SK-N-SH (cell line): Measurements from ENCODE around the gene KRTAP12-2. TPM values are rescaled to one million over a fixed set of nuclear protein-coding genes. Genes with fewer than 3 reads are reported as not detected.

Experiments used
- CTCF ChIA-PET: fragments of 300-600, 350-600 bp; formaldehyde crosslinking; extraction: SDS; loops from one replicate; lab custom pipeline; 2021; lab: Yijun Ruan, JAX
- POLR2A ChIA-PET: fragments of 350-600 bp; sonication (Branson Sonifier 250); formaldehyde crosslinking; extraction: SDS; loops from one replicate; lab custom pipeline; 2020; ENCODE audit warnings: antibody characterized with exemption, inconsistent platforms; lab: Yijun Ruan, JAX
- DNase-seq: peaks from one replicate; pipeline ENCODE4 v3.0.0; 2012
- H2AFZ ChIP-seq: fragments of 200-600 bp; sonication (generic); 2 replicates; pipeline ENCODE4 v1.8.1; 2016; ENCODE audit warnings: antibody characterized with exemption, mild to moderate bottlenecking, low read depth
- H3F3A ChIP-seq: fragments of 200-600 bp; sonication (generic); replicated peaks from 2 replicates; pipeline ENCODE3; 2016; ENCODE audit warnings: antibody characterized with exemption, mild to moderate bottlenecking; ENCODE audit not compliant: insufficient read depth
- H3K27ac ChIP-seq, 2 experiments: fragments of 200-500 bp in 1 of 2; fragments of 200-600 bp in 1 of 2; sonication (Bioruptor generic) in 1 of 2; sonication (generic), shearing (Covaris generic) in 1 of 2; 2 replicates each; pipeline versions ENCODE4 v1.5.1 to v1.6.1; 2014 to 2016; ENCODE audit warnings: low read depth in 2 of 2, inconsistent platforms in 1 of 2, low read length in 1 of 2, mild to moderate bottlenecking in 1 of 2, mixed read lengths in 1 of 2
- H3K27me3 ChIP-seq: fragments of 200-600 bp; sonication (generic), shearing (Covaris generic); 2 replicates; pipeline ENCODE4 v1.6.1; 2016; ENCODE audit warnings: mixed run types; ENCODE audit not compliant: insufficient read depth
- H3K36me3 ChIP-seq, 2 experiments: fragments of 200-500 bp in 1 of 2; fragments of 200-600 bp in 1 of 2; sonication (Bioruptor generic) in 1 of 2; sonication (generic) in 1 of 2; replicated peaks in 1 of 2; 2 replicates each; pipeline versions ENCODE3 to v1.5.1; 2014 to 2016; ENCODE audit warnings: low read length in 1 of 2, mild to moderate bottlenecking in 1 of 2; ENCODE audit not compliant: insufficient read depth in 2 of 2, control insufficient read depth in 1 of 2
- H3K4me1 ChIP-seq, 2 experiments: fragments of 200-500 bp in 1 of 2; fragments of 200-600 bp in 1 of 2; sonication (Bioruptor generic) in 1 of 2; sonication (generic), shearing (Covaris generic) in 1 of 2; 2 replicates each; pipeline versions ENCODE4 v1.5.1 to v1.6.1; 2014 to 2016; ENCODE audit warnings: low read depth in 1 of 2, low read length in 1 of 2, mixed run types in 1 of 2; ENCODE audit not compliant: insufficient read depth in 2 of 2, control insufficient read depth in 1 of 2
- H3K4me2 ChIP-seq: fragments of 200-600 bp; sonication (generic), shearing (Covaris generic); 2 replicates; pipeline ENCODE4 v1.6.1; 2017; ENCODE audit warnings: mixed run types
- H3K4me3 ChIP-seq, 2 experiments: fragments of 200-500 bp in 1 of 2; fragments of 200-600 bp in 1 of 2; sonication (Bioruptor generic) in 1 of 2; sonication (generic), shearing (Covaris generic) in 1 of 2; 2 replicates each; pipeline versions ENCODE4 v1.5.1 to v1.8.1; 2014 to 2016; ENCODE audit warnings: low read depth in 2 of 2, inconsistent platforms in 1 of 2, low read length in 1 of 2, mild to moderate bottlenecking in 1 of 2, mixed read lengths in 1 of 2, moderate library complexity in 1 of 2
- H3K79me2 ChIP-seq: fragments of 200-600 bp; sonication (generic); 2 replicates; pipeline ENCODE4 v1.8.1; 2017; ENCODE audit warnings: mild to moderate bottlenecking; ENCODE audit not compliant: insufficient read depth
- H3K9ac ChIP-seq: fragments of 200-600 bp; sonication (generic); 2 replicates; pipeline ENCODE4 v1.6.1; 2017; ENCODE audit warnings: mixed run types
- H3K9me2 ChIP-seq: fragments of 200-600 bp; sonication (generic); 2 replicates; pipeline ENCODE4 v1.6.1; 2017; ENCODE audit warnings: mixed run types
- H3K9me3 ChIP-seq: fragments of 200-600 bp; sonication (generic); 2 replicates; pipeline ENCODE4 v1.6.1; 2017; ENCODE audit warnings: mixed run types, mild to moderate bottlenecking, moderate library complexity
- H4K20me1 ChIP-seq: fragments of 200-600 bp; sonication (generic); 2 replicates; pipeline ENCODE4 v1.6.1; 2017; ENCODE audit warnings: mild to moderate bottlenecking, mixed run types; ENCODE audit not compliant: insufficient read depth
- CHD2 ChIP-seq: fragments of 150-350 bp; IDR thresholded peaks from 2 replicates; pipeline ENCODE4 v1.6.1; 2018; ENCODE audit warnings: low read length; ENCODE audit not compliant: partially characterized antibody
- EP300 ChIP-seq, 2 experiments: IDR thresholded peaks; 2 replicates each; pipeline versions ENCODE4 v1.4.0 to v1.6.1; 2012; ENCODE audit warnings: borderline replicate concordance in 1 of 2, low read depth in 1 of 2, low read length in 1 of 2
- EZH2phosphoT487 ChIP-seq: fragments of 200-600 bp; sonication (generic); IDR thresholded peaks from 2 replicates; pipeline ENCODE4 v1.6.1; 2017; ENCODE audit warnings: low read depth, mixed run types, mild to moderate bottlenecking, antibody characterized with exemption, moderate library complexity, borderline replicate concordance
- FOXJ3 ChIP-seq: sonication (generic); formaldehyde crosslinking; IDR thresholded peaks from 2 replicates; pipeline ENCODE4 v1.5.1; 2020; ENCODE audit warnings: mild to moderate bottlenecking, missing genetic modification reagents
- FOXM1 ChIP-seq: IDR thresholded peaks from 2 replicates; pipeline ENCODE4 v1.4.0; 2012; ENCODE audit warnings: low read depth, mild to moderate bottlenecking
- MEF2A ChIP-seq: IDR thresholded peaks from 2 replicates; pipeline ENCODE4 v1.4.0; 2012; ENCODE audit warnings: low read depth, borderline replicate concordance
- NFIC ChIP-seq: IDR thresholded peaks from 2 replicates; pipeline ENCODE4 v1.4.0; 2012; ENCODE audit warnings: borderline replicate concordance
- POLR2AphosphoS5 ChIP-seq: IDR thresholded peaks from 2 replicates; pipeline ENCODE4 v1.6.1; 2012; ENCODE audit warnings: low read depth, low read length
- RCOR1 ChIP-seq: fragments of 150-350 bp; IDR thresholded peaks from 2 replicates; pipeline ENCODE4 v1.6.1; 2017; ENCODE audit warnings: antibody characterized with exemption, low read length
- RFX5 ChIP-seq: IDR thresholded peaks from 2 replicates; pipeline ENCODE4 v1.6.1; 2012; ENCODE audit warnings: mild to moderate bottlenecking, improper control_type of control experiment, low read length
- TEAD4 ChIP-seq: IDR thresholded peaks from 2 replicates; pipeline ENCODE4 v1.4.0; 2012; ENCODE audit warnings: mild to moderate bottlenecking, borderline replicate concordance; ENCODE audit not compliant: insufficient read depth
- WGBS: methylation state at CpG from one replicate; pipeline ENCODE4 v1.1.6; 2017; ENCODE audit warnings: low lambda C conversion rate; 5-methylcytosine and 5-hydroxymethylcytosine counted together
- polyA plus RNA-seq, 3 experiments: library from polyadenylated mRNA; depleted of rRNA; stranded (reverse); fragments of >200 nt; gene quantifications; 2 replicates each; pipeline ENCODE4 v1.2.3, GENCODE V29; 2012
- TF ChIP-seq, protein P1 (sequence below): IDR thresholded peaks from 2 replicates; pipeline ENCODE4 v1.4.0; 2012; ENCODE audit warnings: low read depth, borderline replicate concordance
- TF ChIP-seq, protein P2 (sequence below): fragments of 200-600 bp; sonication (generic); IDR thresholded peaks from 2 replicates; pipeline ENCODE4 v1.6.1; 2017; ENCODE audit warnings: antibody characterized with exemption, mild to moderate bottlenecking, moderate library complexity
- TF ChIP-seq, protein P3 (sequence below): IDR thresholded peaks from 2 replicates; pipeline ENCODE4; 2012
- TF ChIP-seq, protein P4 (sequence below): IDR thresholded peaks from 2 replicates; pipeline ENCODE4 v1.4.0; 2012; ENCODE audit warnings: low read depth
- TF ChIP-seq, protein P5 (sequence below): IDR thresholded peaks from 2 replicates; pipeline ENCODE4 v1.4.0; 2012; ENCODE audit warnings: low read depth, borderline replicate concordance
- TF ChIP-seq, protein P6 (sequence below): fragments of 150-350 bp; IDR thresholded peaks from 2 replicates; pipeline ENCODE4 v1.6.1; 2016; ENCODE audit warnings: mild to moderate bottlenecking, low read depth, low read length

KRTAP12-2 gene
- polyA plus RNA-seq, 1 of the 3 experiments (the other 2 are of a cell fraction) = not detected

DNA sequence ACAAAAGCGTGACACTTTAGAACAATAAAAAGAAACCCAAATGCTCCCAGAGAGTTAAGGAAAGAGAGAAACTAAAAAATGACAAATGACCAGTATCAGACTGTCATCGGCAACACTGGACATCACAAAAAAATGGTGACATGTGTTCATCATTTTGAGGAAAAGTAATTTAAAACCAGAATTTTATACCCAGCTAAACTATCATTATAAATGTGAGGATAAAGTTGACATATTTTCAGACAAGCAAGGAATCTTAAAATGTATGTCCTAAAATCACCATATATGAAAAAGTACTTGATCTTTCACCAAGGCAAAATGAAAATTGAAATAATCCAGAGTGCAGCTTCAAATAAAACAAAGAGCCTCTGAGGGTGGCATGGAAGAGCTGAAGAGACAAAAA is 21.8 kb downstream of the KRTAP12-2 start:
- Histone ChIP-seq H3K36me3 (no peaks in the 10 kb centered on the region), H3K9me3 (0 out of 2 replicates have a peak, but pooled peaks cover 5% of the 10 kb centered on the region), H3K79me2 (no peaks in the 10 kb centered on the region), H3K4me3 (no peak overlapping the region), H3K4me2 (no peak overlapping the region), H3F3A (no peaks in the 10 kb centered on the region), H3K27ac (no peak overlapping the region), H3K9ac (no peak overlapping the region), H3K9me2 (no peaks in the 10 kb centered on the region), H2AFZ (no peak overlapping the region), H4K20me1 (no peaks in the 10 kb centered on the region), H3K4me1 (no peaks in the 10 kb centered on the region), H3K27me3 (peaks cover 39% of the 10 kb centered on the region)
- ChIA-PET CTCF (no interaction called here), POLR2A (no interaction called here)
- 3% methylated on average over 2 of the region's 2 CpGs for WGBS
- DNase-seq = no peak
- TF ChIP-seq, protein P1, sequence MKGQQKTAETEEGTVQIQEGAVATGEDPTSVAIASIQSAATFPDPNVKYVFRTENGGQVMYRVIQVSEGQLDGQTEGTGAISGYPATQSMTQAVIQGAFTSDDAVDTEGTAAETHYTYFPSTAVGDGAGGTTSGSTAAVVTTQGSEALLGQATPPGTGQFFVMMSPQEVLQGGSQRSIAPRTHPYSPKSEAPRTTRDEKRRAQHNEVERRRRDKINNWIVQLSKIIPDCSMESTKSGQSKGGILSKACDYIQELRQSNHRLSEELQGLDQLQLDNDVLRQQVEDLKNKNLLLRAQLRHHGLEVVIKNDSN = no peak
- TF ChIP-seq FOXM1 = no peak
- TF ChIP-seq EP300 (IDR thresholded peaks at IDR 0.05; ENCODE audit: borderline replicate concordance in 1 of 2, low read depth in 1 of 2, low read length in 1 of 2) = no peak
- TF ChIP-seq, protein P2, sequence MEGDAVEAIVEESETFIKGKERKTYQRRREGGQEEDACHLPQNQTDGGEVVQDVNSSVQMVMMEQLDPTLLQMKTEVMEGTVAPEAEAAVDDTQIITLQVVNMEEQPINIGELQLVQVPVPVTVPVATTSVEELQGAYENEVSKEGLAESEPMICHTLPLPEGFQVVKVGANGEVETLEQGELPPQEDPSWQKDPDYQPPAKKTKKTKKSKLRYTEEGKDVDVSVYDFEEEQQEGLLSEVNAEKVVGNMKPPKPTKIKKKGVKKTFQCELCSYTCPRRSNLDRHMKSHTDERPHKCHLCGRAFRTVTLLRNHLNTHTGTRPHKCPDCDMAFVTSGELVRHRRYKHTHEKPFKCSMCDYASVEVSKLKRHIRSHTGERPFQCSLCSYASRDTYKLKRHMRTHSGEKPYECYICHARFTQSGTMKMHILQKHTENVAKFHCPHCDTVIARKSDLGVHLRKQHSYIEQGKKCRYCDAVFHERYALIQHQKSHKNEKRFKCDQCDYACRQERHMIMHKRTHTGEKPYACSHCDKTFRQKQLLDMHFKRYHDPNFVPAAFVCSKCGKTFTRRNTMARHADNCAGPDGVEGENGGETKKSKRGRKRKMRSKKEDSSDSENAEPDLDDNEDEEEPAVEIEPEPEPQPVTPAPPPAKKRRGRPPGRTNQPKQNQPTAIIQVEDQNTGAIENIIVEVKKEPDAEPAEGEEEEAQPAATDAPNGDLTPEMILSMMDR = no peak
- TF ChIP-seq MEF2A = no peak
- no peak for TF ChIP-seq FOXJ3 (CRISPR knock-in tag)
- TF ChIP-seq, protein P3, sequence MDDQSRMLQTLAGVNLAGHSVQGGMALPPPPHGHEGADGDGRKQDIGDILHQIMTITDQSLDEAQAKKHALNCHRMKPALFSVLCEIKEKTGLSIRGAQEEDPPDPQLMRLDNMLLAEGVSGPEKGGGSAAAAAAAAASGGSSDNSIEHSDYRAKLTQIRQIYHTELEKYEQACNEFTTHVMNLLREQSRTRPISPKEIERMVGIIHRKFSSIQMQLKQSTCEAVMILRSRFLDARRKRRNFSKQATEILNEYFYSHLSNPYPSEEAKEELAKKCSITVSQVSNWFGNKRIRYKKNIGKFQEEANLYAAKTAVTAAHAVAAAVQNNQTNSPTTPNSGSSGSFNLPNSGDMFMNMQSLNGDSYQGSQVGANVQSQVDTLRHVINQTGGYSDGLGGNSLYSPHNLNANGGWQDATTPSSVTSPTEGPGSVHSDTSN = no peak
- no peak for TF ChIP-seq TEAD4
- no peak for TF ChIP-seq RFX5
- no peak for TF ChIP-seq EZH2phosphoT487
- no peak for TF ChIP-seq CHD2
- TF ChIP-seq, protein P4, sequence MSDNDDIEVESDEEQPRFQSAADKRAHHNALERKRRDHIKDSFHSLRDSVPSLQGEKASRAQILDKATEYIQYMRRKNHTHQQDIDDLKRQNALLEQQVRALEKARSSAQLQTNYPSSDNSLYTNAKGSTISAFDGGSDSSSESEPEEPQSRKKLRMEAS = no peak
- TF ChIP-seq, protein P5, sequence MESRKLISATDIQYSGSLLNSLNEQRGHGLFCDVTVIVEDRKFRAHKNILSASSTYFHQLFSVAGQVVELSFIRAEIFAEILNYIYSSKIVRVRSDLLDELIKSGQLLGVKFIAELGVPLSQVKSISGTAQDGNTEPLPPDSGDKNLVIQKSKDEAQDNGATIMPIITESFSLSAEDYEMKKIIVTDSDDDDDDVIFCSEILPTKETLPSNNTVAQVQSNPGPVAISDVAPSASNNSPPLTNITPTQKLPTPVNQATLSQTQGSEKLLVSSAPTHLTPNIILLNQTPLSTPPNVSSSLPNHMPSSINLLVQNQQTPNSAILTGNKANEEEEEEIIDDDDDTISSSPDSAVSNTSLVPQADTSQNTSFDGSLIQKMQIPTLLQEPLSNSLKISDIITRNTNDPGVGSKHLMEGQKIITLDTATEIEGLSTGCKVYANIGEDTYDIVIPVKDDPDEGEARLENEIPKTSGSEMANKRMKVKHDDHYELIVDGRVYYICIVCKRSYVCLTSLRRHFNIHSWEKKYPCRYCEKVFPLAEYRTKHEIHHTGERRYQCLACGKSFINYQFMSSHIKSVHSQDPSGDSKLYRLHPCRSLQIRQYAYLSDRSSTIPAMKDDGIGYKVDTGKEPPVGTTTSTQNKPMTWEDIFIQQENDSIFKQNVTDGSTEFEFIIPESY = no peak
- no peak for TF ChIP-seq RCOR1
- no peak for TF ChIP-seq NFIC
- TF ChIP-seq, protein P6, sequence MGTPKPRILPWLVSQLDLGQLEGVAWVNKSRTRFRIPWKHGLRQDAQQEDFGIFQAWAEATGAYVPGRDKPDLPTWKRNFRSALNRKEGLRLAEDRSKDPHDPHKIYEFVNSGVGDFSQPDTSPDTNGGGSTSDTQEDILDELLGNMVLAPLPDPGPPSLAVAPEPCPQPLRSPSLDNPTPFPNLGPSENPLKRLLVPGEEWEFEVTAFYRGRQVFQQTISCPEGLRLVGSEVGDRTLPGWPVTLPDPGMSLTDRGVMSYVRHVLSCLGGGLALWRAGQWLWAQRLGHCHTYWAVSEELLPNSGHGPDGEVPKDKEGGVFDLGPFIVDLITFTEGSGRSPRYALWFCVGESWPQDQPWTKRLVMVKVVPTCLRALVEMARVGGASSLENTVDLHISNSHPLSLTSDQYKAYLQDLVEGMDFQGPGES = no peak
- no peak for TF ChIP-seq POLR2AphosphoS5
